Nephron (organoid): ENCODE data around the gene TEKT5.
"Not testable (repeated sequence)": the region's sequence is repeated elsewhere in the genome, so short reads cannot be mapped to it uniquely, and the experiment has no call there.

Experiments
- H3K27ac Mint-ChIP-seq, 3 experiments: 2 replicates each; pipeline ENCODE4 v1.8.0; 2020; ENCODE audit warnings: mixed read lengths in 3 of 3, mild to moderate bottlenecking in 2 of 3, moderate library complexity in 1 of 3
- H3K27me3 Mint-ChIP-seq: 2 replicates; pipeline ENCODE4 v1.8.0; 2021; ENCODE audit warnings: low read depth, mild to moderate bottlenecking, moderate library complexity, mixed read lengths
- H3K36me3 Mint-ChIP-seq: 2 replicates; pipeline ENCODE4 v1.8.0; 2020; ENCODE audit warnings: low read depth, mixed read lengths
- H3K4me1 Mint-ChIP-seq: 2 replicates; pipeline ENCODE4 v1.8.0; 2020; ENCODE audit warnings: mixed read lengths
- H3K4me3 Mint-ChIP-seq, 3 experiments: 2 replicates each; pipeline ENCODE4 v1.8.0; 2020; ENCODE audit warnings: mild to moderate bottlenecking in 3 of 3, mixed read lengths in 3 of 3, moderate library complexity in 2 of 3
- H3K9me3 Mint-ChIP-seq: 2 replicates; pipeline ENCODE4 v1.8.0; 2020; ENCODE audit warnings: mixed read lengths
- TF ChIP-seq, protein P1 (sequence below), 3 experiments: fragments of 200-600 bp; sonication (generic); IDR thresholded peaks; one replicate each; pipeline ENCODE4 v1.5.0; 2021; ENCODE audit warnings: antibody characterized with exemption in 3 of 3; ENCODE audit not compliant: unreplicated experiment in 3 of 3

TEKT5 gene

DNA sequence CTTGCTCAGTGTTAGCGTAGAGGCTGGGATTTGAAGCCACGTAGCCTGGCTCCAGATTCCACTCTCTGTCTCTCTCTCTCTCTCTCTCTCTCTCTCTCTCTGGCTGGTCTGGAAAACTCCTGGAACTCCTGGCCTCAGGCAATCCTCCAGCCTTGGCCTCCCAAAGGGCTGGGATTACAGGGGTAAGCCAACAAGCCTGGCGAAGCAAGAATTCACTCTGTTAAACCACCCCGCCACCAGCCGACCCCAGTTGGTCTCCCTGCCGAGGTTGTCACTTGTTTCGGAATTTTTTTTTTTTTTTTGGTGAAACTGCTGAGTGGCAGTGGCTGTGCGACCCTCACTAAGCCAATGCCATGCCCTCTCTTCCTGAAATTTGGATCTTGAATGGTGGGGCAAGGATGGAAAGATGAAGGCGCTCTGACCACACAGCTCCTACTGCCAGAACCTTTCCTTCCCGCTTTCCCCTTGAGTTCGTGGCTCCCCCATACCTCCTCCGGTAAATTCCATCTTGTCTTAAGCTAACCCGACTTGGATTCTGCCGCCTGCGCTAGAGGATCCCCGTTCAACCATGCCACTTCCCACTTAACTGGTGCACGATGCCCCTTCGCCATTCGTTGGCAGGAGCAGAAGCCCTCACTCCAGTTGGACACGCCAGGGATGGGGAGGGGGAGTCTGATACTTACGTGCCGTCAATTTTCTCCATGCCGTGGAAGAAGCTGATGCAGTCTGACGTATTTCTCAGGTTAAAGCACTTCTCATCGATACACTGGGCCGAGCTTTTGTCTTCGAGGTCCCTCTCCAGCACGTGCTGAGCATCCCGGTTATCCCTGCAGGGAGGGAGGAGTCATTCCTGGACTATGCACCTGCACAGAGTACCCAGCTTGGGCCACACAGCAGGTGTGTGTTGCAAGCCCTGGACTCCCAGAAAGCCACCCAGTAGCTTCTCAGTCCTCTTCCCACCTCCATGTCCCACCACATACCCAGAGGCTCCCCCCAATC, 13.1 kb downstream of the TEKT5 start:
- H3K4me1 Mint-ChIP-seq, result peaks cover 34% of the 10 kb centered on the region
- no peaks in the 10 kb centered on the region for H3K36me3 Mint-ChIP-seq
- no peaks in the 10 kb centered on the region for H3K9me3 Mint-ChIP-seq
- TF ChIP-seq, protein P1, sequence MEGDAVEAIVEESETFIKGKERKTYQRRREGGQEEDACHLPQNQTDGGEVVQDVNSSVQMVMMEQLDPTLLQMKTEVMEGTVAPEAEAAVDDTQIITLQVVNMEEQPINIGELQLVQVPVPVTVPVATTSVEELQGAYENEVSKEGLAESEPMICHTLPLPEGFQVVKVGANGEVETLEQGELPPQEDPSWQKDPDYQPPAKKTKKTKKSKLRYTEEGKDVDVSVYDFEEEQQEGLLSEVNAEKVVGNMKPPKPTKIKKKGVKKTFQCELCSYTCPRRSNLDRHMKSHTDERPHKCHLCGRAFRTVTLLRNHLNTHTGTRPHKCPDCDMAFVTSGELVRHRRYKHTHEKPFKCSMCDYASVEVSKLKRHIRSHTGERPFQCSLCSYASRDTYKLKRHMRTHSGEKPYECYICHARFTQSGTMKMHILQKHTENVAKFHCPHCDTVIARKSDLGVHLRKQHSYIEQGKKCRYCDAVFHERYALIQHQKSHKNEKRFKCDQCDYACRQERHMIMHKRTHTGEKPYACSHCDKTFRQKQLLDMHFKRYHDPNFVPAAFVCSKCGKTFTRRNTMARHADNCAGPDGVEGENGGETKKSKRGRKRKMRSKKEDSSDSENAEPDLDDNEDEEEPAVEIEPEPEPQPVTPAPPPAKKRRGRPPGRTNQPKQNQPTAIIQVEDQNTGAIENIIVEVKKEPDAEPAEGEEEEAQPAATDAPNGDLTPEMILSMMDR (IDR thresholded peaks at IDR 0.05; ENCODE audit: unreplicated experiment in 3 of 3), result no peak
- H3K27ac Mint-ChIP-seq, result no peak overlapping the region
- H3K27me3 Mint-ChIP-seq, result peaks cover 17% of the 10 kb centered on the region
- no peak overlapping the region for H3K4me3 Mint-ChIP-seq

DNA sequence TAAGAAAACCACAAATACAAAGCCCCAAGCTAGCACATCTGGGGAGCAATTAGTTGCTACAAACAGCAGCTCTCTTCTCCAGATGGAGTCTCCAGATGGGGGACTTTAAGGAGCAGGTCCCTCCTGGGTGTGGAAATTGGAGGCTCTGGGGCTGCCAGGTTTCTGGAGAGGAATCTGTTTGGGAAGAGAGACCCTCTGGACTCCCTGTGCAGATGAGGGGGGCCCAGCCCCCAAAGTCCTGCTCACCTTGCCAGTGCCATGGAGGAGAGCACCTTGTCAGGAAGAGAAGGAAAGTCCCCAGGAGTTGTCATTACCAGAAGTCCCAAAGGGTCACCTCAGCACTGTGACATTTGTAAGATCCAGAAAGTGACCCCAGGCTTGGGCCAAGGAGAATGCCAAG, 14.8 kb downstream of the TEKT5 start:
- Mint-ChIP-seq H3K27ac (no peak overlapping the region), H3K27me3 (peaks cover 17% of the 10 kb centered on the region), H3K9me3 (no peaks in the 10 kb centered on the region), H3K36me3 (no peaks in the 10 kb centered on the region), H3K4me3 (no peak overlapping the region), H3K4me1 (peaks cover 22% of the 10 kb centered on the region)
- TF ChIP-seq, protein P1 (IDR thresholded peaks at IDR 0.05; ENCODE audit: unreplicated experiment in 3 of 3), result no peak

DNA sequence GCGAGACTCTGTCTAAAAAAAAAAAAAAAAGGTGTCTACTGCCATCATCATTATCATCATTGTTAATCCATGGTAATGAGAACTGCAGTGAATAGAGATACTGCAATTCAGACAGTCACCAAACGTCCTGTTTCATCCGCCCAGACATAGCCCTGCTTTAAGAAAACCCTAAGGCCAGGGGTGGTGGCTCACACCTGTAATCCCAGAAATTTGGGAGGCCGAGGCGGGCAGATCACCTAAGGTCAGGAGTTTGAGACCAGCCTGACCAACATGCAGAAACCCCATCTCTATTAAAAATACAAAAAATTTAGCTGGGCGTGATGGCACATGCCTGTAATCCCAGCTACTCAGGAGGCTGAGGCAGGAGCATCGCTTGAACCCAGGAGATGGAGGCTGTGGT, 15.3 kb downstream of the TEKT5 start:
- peaks cover 21% of the 10 kb centered on the region for H3K4me1 Mint-ChIP-seq
- H3K27ac Mint-ChIP-seq, H3K9me3 Mint-ChIP-seq: not testable (repeated sequence)

DNA sequence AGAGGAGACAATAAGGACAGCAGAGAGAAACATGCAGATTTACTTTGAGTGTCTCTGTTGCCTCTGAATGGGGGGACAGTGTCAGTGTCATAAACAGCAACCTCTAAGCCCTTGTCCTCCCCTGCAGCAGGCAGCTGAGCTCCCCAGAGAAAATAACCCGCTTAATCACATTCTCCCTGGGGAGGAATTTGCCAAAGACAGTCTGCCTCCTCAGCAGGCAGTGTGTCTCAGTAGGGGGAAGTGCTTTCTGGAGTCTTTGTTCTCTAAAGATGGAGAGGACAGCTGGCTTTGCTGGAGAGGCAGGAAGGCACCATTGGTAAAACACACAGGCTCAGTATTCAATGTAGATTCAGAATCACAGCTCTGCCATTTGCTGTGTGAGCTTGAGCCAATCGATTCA, 16.1 kb downstream of the TEKT5 start:
- Mint-ChIP-seq H3K36me3 (no peaks in the 10 kb centered on the region), H3K27ac (peak overlapping the region in 1 of 3 experiments; percentile 8), H3K9me3 (no peaks in the 10 kb centered on the region), H3K4me1 (peaks cover 13% of the 10 kb centered on the region), H3K27me3 (peaks cover 12% of the 10 kb centered on the region), H3K4me3 (no peak overlapping the region)
- TF ChIP-seq, protein P1 (IDR thresholded peaks at IDR 0.05; ENCODE audit: unreplicated experiment in 3 of 3), result no peak

More for the DNA sequence above, 15.3 kb downstream of the TEKT5 start:
- H3K4me3 Mint-ChIP-seq, H3K36me3 Mint-ChIP-seq: not testable (repeated sequence)
- H3K27me3 Mint-ChIP-seq, result peaks cover 17% of the 10 kb centered on the region

DNA sequence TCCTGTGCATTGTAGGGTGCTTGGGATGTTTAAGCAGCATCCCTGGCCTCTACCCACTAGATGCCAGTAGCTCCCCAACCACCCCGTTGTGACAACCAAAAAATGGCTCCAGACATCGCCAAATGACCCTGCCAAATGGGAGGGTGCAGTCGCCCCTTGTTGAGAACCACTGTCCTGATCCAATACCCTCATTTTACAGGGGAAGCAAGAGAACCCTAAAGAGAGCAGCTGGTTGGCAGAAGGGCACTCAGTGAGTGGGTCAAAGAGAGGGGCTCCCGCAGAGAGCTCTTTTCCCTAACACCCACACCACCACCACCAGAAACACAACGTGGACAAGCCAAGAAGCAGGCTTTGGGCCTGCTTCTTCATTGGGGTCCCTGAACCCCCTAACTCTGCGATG, 18.4 kb downstream of the TEKT5 start:
- Mint-ChIP-seq H3K9me3 (no peaks in the 10 kb centered on the region), H3K4me1 (peaks cover 14% of the 10 kb centered on the region), H3K27me3 (peaks cover 14% of the 10 kb centered on the region), H3K27ac (no peak overlapping the region), H3K36me3 (no peaks in the 10 kb centered on the region), H3K4me3 (no peak overlapping the region)
- TF ChIP-seq, protein P1 (IDR thresholded peaks at IDR 0.05; ENCODE audit: unreplicated experiment in 3 of 3), result no peak

DNA sequence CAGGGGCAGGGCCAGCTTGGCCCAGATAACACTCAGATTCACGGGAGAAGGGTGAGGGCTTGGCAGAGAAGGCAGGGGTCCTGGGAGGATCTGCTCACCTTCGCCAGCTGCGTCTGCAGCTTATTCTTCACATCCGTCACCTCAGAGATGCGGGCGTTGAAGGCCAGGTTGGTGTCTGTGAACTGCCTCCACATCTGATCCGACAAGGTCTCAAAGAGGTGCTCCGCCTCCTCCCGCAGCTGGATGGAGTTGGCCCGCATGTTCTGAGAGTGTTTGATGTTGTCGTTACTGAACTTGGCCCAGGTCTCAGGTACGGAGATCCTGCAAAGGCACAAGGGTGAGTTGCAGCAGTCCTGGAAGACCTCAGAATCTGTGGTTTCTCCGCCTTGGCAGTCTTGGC, 18.9 kb downstream of the TEKT5 start:
- Mint-ChIP-seq H3K4me1 (peaks cover 14% of the 10 kb centered on the region), H3K9me3 (no peaks in the 10 kb centered on the region), H3K27ac (no peak overlapping the region), H3K4me3 (no peak overlapping the region), H3K36me3 (no peaks in the 10 kb centered on the region), H3K27me3 (peaks cover 12% of the 10 kb centered on the region)
- TF ChIP-seq, protein P1 (IDR thresholded peaks at IDR 0.05; ENCODE audit: unreplicated experiment in 3 of 3), result no peak
